NCI-H128 (cell line): ENCODE measurements around the gene CTXN1.

Experiments
- DNase-seq: peaks from one replicate; lab custom pipeline; 2025; ENCODE audit not compliant: unreplicated experiment; lab: John Stamatoyannopoulos, UW

Gene CTXN1

GRCh38 chr19:7915250-7916102 lies 10.5 kb downstream of the CTXN1 start:
- no peak for DNase-seq

GRCh38 chr19:7914598-7915045 lies 11.3 kb downstream of the CTXN1 start, which contains the start of gene TGFBR3L:
TSS of gene TGFBR3L (plus strand) at chr19:7914830.
- no peak for DNase-seq

GRCh38 chr19:7914099-7914498 lies 11.8 kb downstream of the CTXN1 start:
- DNase-seq: no peak

- no peak for DNase-seq
Observed at GRCh38 chr19:7913652-7914051, 12.3 kb downstream of the CTXN1 start.

- no peak for DNase-seq
Observed at GRCh38 chr19:7912697-7913564, 13.0 kb downstream of the CTXN1 start.

GRCh38 chr19:7912144-7912696 lies 13.7 kb downstream of the CTXN1 start:
- DNase-seq: no peak

- no peak for DNase-seq
Observed at GRCh38 chr19:7911508-7912143, 14.3 kb downstream of the CTXN1 start.

- DNase-seq: no peak
Observed at GRCh38 chr19:7910321-7911161, 15.4 kb downstream of the CTXN1 start.

GRCh38 chr19:7909471-7910067 lies 16.4 kb downstream of the CTXN1 start:
- DNase-seq: no peak

- DNase-seq: no peak
Observed at GRCh38 chr19:7908742-7909461, 17.0 kb downstream of the CTXN1 start.

GRCh38 chr19:7908078-7908699 lies 17.7 kb downstream of the CTXN1 start:
- DNase-seq: no peak

- no peak for DNase-seq
Observed at GRCh38 chr19:7907544-7907943, 18.4 kb downstream of the CTXN1 start.

- no peak for DNase-seq
Observed at GRCh38 chr19:7907122-7907521, 18.8 kb downstream of the CTXN1 start.

- DNase-seq: no peak
Observed at GRCh38 chr19:7905859-7906258, 20.1 kb downstream of the CTXN1 start.

- no peak for DNase-seq
Observed at GRCh38 chr19:7905268-7905667, 20.7 kb downstream of the CTXN1 start.

GRCh38 chr19:7904074-7905020 lies 21.6 kb downstream of the CTXN1 start:
- no peak for DNase-seq

GRCh38 chr19:7903244-7904073 lies 22.5 kb downstream of the CTXN1 start, which contains the start of gene MAP2K7:
TSS of gene MAP2K7 (plus strand) at chr19:7903877. CDS start at chr19:7903945, 68 bp downstream.
- peak; percentile 100 for DNase-seq
